SK-N-SH treated with all-trans-retinoic acid at 6 μM for 48 hours (cell line): Measurements from ENCODE around the gene CHIC2.

Experiments used
- ARNTL ChIP-seq: fragments of 450-650 bp; formaldehyde crosslinking; IDR thresholded peaks from 2 replicates; pipeline ENCODE4 v1.5.0; 2020; ENCODE audit warnings: low read depth, mild to moderate bottlenecking, moderate library complexity, borderline replicate concordance
- PATZ1 ChIP-seq: fragments of 250-450 bp; sonication (Bioruptor Pico); IDR thresholded peaks from 2 replicates; pipeline ENCODE4 v1.8.0; 2020; ENCODE audit warnings: mild to moderate bottlenecking, moderate library complexity, borderline replicate concordance

- TF ChIP-seq ARNTL (CRISPR knock-in tag) (no peak), PATZ1 (CRISPR knock-in tag) (no peak)
Measured at GRCh38 chr4:54060116-54060515, 4.3 kb downstream of the CHIC2 start.
